Mucosa of stomach (tissue), 1 donor: ENCODE data around the gene DOK6.

ENCODE experiments used
- H3K27me3 ChIP-seq: one replicate; pipeline ENCODE4 v1.7.0; 2013; ENCODE audit warnings: mild to moderate bottlenecking, low read length; ENCODE audit not compliant: control insufficient read depth, insufficient read depth
- H3K36me3 ChIP-seq: one replicate; pipeline ENCODE4 v1.7.0; 2013; ENCODE audit warnings: low read length; ENCODE audit not compliant: control insufficient read depth, insufficient read depth
- H3K4me1 ChIP-seq: one replicate; pipeline ENCODE4 v1.7.0; 2013; ENCODE audit warnings: mild to moderate bottlenecking, low read length; ENCODE audit not compliant: control insufficient read depth, insufficient read depth
- H3K4me3 ChIP-seq: one replicate; pipeline ENCODE4 v1.7.0; 2013; ENCODE audit warnings: low read length
- H3K9ac ChIP-seq: one replicate; pipeline ENCODE4 v1.7.0; 2013; ENCODE audit warnings: mild to moderate bottlenecking, low read length, moderate library complexity
- H3K9me3 ChIP-seq: one replicate; pipeline ENCODE4 v1.7.0; 2013; ENCODE audit warnings: mild to moderate bottlenecking, low read length, moderate library complexity; ENCODE audit not compliant: control insufficient read depth
- donor health status: Pancreatic carcinoma.

DOK6 gene

DNA sequence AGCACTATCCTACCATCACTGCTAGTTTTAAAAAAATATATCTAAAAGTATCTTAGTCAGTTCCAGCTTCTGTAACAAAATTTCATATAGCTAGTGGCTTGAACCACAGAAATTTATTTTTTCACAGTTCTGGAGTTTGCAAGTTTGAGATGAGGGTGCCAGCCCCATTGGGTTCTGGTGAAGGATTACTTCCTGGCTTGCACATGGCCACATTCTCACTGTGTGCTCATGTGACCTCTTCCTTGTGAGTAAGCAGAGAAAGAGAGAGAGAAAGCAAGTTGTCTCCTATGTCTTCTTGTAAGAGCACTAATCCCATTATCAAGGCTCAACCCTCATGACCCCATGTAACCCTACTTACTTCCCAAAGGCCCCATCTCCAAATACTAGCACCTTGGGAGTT, 158.9 kb downstream of the DOK6 start:
- no peaks in the 10 kb centered on the region for H3K9me3 ChIP-seq
- no peak overlapping the region for H3K9ac ChIP-seq
- no peaks in the 10 kb centered on the region for H3K4me1 ChIP-seq
- no peaks in the 10 kb centered on the region for H3K36me3 ChIP-seq
- no peak overlapping the region for H3K4me3 ChIP-seq
- no peaks in the 10 kb centered on the region for H3K27me3 ChIP-seq

DNA sequence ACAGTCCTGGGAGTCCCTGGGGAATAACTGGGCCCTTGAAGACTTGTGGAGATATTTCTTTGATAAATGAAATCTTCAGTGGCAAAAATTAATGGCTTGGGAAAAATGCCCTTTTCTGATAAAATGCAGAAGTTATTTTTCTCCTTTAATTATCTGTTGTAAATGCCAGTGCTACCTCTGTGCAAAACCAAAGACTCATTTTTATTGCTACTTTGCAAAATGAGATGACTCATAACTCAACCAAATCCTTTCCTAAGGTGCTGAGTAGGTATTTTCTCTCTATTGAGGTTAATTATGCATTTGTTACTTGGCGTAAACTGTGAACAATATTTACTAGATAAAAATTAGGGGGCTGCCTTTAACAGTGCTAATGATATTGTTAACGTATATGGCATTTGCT, 163.9 kb downstream of the DOK6 start:
- Histone ChIP-seq H3K36me3 (no peaks in the 10 kb centered on the region), H3K4me3 (no peak overlapping the region), H3K9ac (no peak overlapping the region), H3K27me3 (no peaks in the 10 kb centered on the region), H3K9me3 (no peaks in the 10 kb centered on the region), H3K4me1 (no peaks in the 10 kb centered on the region)

DNA sequence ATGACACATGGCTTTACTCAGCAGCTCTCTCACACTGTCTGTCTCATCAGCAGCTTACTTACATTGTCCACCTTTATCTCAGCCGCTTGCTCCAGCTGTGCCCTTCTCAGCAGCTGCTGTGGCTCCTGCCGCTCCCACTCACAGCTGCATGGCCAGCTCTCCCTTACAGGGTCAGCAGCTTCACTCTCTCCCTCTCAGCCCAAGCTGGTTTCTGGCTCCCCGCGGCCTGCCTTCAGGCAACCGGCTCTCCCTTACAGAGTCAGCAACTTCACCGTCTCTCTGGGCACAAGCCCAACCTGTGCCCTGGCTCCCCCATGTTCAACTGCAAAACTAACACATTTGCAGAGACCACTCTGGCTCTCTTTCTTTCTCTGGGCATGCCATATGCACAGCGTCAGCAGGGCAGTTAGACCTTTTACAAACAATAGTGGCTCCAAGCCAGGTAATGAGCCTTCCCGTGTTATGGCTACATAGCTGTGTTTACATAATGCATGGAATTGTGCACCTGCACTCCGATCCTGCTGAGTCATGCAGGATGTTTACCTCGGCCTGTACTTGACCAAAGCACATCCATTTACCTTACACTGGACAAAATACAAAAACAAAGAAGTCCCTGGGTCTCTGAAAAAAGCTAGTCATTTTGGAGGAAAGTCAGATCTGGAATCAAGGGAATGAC, 167.3 kb downstream of the DOK6 start:
- Histone ChIP-seq H3K9ac (no peak overlapping the region), H3K9me3 (no peaks in the 10 kb centered on the region), H3K36me3 (no peaks in the 10 kb centered on the region), H3K27me3 (no peaks in the 10 kb centered on the region), H3K4me3 (no peak overlapping the region), H3K4me1 (no peaks in the 10 kb centered on the region)

DNA sequence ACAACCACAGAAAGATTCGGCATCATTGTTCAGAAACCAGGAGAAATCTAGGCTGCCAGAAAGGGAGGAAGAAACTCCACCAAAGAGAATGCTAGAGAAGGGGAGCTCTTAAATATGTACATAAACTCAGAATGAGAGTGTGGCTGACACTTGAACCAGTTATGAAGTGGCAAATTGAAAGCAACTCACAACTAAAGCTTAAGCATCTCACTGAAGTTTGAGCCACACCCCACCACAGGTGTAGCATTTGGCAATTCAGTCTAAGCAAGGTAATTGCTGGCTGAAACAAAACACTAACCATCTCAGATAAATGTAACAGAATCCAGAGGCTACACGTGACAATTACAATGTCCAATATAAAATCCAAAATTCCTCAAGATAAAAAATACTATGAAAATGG, 168.4 kb downstream of the DOK6 start:
- no peak overlapping the region for H3K9ac ChIP-seq
- H3K27me3 ChIP-seq: no peaks in the 10 kb centered on the region
- H3K4me1 ChIP-seq: no peaks in the 10 kb centered on the region
- H3K36me3 ChIP-seq: no peaks in the 10 kb centered on the region
- no peaks in the 10 kb centered on the region for H3K9me3 ChIP-seq
- no peak overlapping the region for H3K4me3 ChIP-seq

DNA sequence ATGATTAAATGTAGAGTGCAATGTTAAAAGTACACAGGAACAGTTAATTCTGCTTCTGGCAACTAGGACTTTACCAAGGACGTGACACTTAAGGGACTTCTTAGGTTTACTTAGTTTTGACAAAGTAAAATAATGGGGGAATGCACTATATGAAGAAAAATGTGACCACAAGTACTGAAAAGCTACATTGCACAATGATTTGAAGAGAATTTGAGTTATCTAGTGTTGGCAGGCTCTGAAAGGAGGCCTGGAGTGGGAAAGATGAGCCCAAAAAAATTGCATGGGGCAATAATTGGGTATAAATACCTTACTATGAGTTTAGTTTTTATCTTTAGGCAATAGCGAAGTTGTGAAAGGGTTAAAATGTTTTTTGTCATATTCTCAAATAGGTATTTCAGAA, 173.7 kb downstream of the DOK6 start:
- H3K27me3 ChIP-seq: no peaks in the 10 kb centered on the region
- H3K36me3 ChIP-seq: no peaks in the 10 kb centered on the region
- H3K4me1 ChIP-seq: no peaks in the 10 kb centered on the region
- H3K9me3 ChIP-seq: no peaks in the 10 kb centered on the region
- H3K9ac ChIP-seq: no peak overlapping the region
- H3K4me3 ChIP-seq: no peak overlapping the region

DNA sequence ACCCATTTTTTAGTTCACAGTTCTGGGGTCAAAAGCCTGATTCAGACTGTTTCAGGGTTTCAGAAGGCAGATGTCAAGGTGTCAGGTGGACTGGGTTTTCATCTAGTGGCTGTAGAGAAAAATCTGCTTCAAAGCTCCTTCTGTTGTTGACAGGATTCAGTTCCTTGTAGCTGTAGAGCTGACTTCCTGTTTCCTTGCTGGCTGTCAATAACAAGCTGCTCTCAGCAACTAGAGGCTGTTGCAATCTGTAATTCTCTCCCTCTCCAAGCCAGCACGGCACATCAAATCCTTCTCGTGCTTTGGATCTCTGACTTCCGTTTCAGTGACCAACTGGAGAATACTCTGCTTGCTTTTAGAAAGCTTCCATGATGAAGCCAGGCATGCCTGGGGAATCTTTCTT, 179.4 kb downstream of the DOK6 start:
- Histone ChIP-seq H3K36me3 (no peaks in the 10 kb centered on the region), H3K9ac (no peak overlapping the region), H3K27me3 (no peaks in the 10 kb centered on the region), H3K4me3 (no peak overlapping the region), H3K4me1 (no peaks in the 10 kb centered on the region), H3K9me3 (no peaks in the 10 kb centered on the region)

DNA sequence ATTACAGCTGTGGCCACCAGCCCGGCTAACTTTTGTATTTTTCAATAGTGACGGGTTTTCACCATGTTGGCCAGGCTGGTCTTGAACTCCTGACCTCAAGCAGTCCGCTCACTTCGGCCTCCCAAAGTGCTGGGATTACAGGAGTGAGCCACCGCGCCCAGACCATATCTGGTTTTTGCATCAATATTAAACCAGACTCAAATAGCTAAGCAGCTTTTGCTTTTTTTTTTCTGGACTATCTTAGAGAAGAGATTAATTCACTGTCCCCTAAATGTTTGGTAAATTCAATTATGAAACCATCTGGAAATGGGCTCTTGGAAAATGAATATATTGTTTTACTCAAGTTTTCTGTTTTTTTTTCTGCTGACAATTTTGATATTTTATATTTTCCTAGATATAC, 183.7 kb downstream of the DOK6 start:
- no peaks in the 10 kb centered on the region for H3K36me3 ChIP-seq
- H3K4me1 ChIP-seq: no peaks in the 10 kb centered on the region
- no peaks in the 10 kb centered on the region for H3K27me3 ChIP-seq
- no peak overlapping the region for H3K4me3 ChIP-seq
- H3K9me3 ChIP-seq: no peaks in the 10 kb centered on the region
- no peak overlapping the region for H3K9ac ChIP-seq

DNA sequence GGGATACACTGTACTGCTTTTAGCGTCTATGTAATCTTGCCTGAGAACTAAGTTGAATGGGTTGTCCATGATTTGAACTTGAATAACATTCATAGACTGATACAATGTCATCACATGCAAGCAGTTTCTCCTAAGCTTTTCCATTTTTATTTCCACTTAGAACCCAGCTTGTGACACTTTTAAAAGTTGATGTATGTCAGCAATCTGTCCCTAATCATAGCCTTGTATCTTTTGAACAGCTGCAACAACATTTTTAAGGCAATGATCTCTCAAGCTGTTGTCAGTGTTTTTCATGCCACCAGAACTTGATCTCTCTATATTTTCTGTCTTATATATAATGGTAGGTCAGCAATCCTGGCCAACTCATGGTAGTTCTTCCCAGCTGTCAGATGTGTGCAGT, 185.0 kb downstream of the DOK6 start:
- H3K36me3 ChIP-seq: no peaks in the 10 kb centered on the region
- no peak overlapping the region for H3K4me3 ChIP-seq
- H3K27me3 ChIP-seq: no peaks in the 10 kb centered on the region
- no peaks in the 10 kb centered on the region for H3K9me3 ChIP-seq
- no peaks in the 10 kb centered on the region for H3K4me1 ChIP-seq
- no peak overlapping the region for H3K9ac ChIP-seq

DNA sequence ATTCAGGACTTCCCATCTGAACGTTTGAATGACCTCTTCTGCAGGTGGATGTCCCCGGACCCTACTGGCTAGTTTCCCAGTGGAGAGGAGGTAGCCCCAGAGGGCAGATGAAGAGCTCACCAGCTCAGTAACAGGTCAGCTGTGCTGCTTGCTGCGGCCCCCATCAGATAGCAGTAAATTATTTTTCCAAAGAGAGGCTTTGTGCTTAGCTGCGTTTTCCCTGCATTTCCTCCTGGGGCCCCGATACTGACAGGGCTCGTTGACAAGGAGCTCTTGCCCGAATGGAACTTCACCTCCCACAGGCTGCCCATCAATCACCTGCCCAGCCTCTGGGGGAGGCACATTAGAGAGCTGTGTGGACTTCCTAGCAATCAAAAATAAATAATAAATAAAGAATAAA, 185.8 kb downstream of the DOK6 start:
- Histone ChIP-seq H3K9ac (no peak overlapping the region), H3K9me3 (no peaks in the 10 kb centered on the region)

DNA sequence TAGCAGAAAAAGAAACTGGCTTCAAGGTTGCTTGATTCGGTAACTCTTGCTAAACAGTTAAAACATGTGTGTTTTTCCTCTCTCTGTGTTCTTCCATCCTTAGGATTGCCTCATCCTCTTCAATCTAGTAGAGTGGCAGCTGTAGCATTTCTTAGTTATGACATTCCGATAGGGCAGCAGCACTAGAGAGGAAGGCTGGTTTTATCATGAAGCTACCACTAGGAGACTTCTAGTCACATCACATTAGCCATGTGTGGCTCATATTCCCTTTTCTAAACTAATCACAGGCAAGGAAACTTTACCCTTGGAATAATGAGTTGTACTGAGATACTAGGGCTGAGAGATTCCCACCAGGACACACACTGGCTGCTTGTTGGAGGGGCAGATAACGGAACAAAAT, 187.6 kb downstream of the DOK6 start:
- H3K4me3 ChIP-seq: no peak overlapping the region
- H3K9ac ChIP-seq: no peak overlapping the region
- no peaks in the 10 kb centered on the region for H3K27me3 ChIP-seq
- no peaks in the 10 kb centered on the region for H3K4me1 ChIP-seq
- H3K36me3 ChIP-seq: no peaks in the 10 kb centered on the region
- H3K9me3 ChIP-seq: no peaks in the 10 kb centered on the region

More for the DNA sequence above, 185.8 kb downstream of the DOK6 start:
- no peaks in the 10 kb centered on the region for H3K4me1 ChIP-seq
- no peaks in the 10 kb centered on the region for H3K36me3 ChIP-seq
- H3K4me3 ChIP-seq: no peak overlapping the region
- no peaks in the 10 kb centered on the region for H3K27me3 ChIP-seq

DNA sequence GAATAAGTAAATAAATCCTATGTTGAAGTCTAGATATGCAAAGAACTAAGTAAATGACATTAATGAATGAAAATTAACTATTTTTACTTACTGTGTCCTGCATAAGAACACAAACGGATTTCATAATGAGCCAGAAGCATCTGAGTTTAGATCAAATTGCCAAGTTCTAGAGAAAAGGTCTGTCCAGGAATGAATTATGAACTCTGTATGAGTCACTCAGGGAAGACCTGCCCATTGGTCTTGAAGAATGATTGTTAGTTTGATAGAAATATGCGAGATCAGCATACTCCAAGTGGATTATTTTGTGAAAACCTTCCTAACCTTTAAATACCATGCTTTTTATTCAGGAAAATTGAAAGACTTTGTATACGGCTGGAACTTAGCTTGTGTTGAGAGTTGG, 189.5 kb downstream of the DOK6 start:
- H3K9me3 ChIP-seq: no peaks in the 10 kb centered on the region
- H3K36me3 ChIP-seq: no peaks in the 10 kb centered on the region
- no peaks in the 10 kb centered on the region for H3K4me1 ChIP-seq
- no peak overlapping the region for H3K9ac ChIP-seq
- H3K4me3 ChIP-seq: no peak overlapping the region
- no peaks in the 10 kb centered on the region for H3K27me3 ChIP-seq

DNA sequence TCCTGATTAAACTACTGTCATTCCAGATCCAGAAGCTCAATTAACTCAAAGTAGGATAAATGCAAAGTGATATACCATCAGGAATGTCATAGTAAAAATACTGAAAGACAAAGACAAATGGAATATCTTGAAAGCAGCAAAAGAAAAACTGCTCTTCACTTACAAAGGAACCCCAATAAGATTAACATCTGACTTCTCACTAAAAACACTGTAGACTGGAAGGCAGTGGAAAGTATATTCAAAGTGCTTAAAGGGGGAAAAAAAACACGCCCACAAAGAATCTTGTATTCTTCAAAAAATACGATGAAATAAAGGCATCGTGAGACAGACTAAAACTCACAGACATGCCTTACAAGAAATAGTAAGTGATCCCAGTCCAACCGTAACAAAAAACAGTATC, 195.7 kb downstream of the DOK6 start:
- H3K27me3 ChIP-seq: no peaks in the 10 kb centered on the region
- H3K9ac ChIP-seq: no peak overlapping the region
- H3K4me1 ChIP-seq: no peaks in the 10 kb centered on the region
- H3K4me3 ChIP-seq: no peak overlapping the region
- no peaks in the 10 kb centered on the region for H3K9me3 ChIP-seq
- H3K36me3 ChIP-seq: no peaks in the 10 kb centered on the region

DNA sequence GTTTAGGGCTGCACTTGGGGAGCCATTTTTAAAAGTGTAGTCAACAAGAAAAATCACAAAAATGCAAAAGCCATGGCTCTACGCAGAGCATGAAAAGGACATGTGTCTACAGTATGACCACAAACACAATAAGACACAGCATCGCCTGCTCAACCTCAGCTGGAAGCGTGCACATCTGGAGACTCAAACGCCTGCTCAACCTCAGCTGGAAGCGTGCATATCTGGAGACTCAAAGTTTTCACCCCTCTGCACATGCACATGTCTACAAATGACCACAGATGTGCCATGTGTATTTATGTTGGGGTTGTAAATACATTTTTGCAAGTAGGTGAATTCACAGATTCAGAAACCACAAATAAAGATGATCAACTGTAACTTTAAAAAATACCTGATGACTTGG, 196.9 kb downstream of the DOK6 start:
- Histone ChIP-seq H3K4me1 (no peaks in the 10 kb centered on the region), H3K4me3 (no peak overlapping the region), H3K27me3 (no peaks in the 10 kb centered on the region), H3K36me3 (no peaks in the 10 kb centered on the region), H3K9ac (no peak overlapping the region), H3K9me3 (no peaks in the 10 kb centered on the region)
